Mononuclear cell (primary cell): ENCODE measurements around the gene ARPC1B. TPM values are rescaled to one million over a fixed set of nuclear protein-coding genes. Genes with fewer than 3 reads are reported as not detected.
"Not testable (repeated sequence)": the region's sequence is repeated elsewhere in the genome, so short reads cannot be mapped to it uniquely, and the experiment has no call there.

Experiments
- H3K27me3 ChIP-seq: 2 replicates; pipeline ENCODE4 v1.6.0; 2011; ENCODE audit warnings: low read length, control low read depth; ENCODE audit not compliant: insufficient read depth
- H3K4me1 ChIP-seq: 2 replicates; pipeline ENCODE4 v1.5.1; 2011; ENCODE audit warnings: mild to moderate bottlenecking, low read length, control low read depth; ENCODE audit not compliant: insufficient read depth
- H3K4me3 ChIP-seq: 2 replicates; pipeline ENCODE4 v1.5.1; 2011; ENCODE audit warnings: mild to moderate bottlenecking, low read length, moderate library complexity
- H3K9me3 ChIP-seq: 2 replicates; pipeline ENCODE4 v1.5.1; 2011; ENCODE audit warnings: low read depth, mild to moderate bottlenecking, control low read depth, low read length
- total RNA-seq: library from RNA; depleted of rRNA; stranded (reverse); fragments of >200 nt; gene quantifications from one replicate; pipeline ENCODE4 v1.2.3, GENCODE V29; 2012

Gene ARPC1B
- total RNA-seq, 1 donor = 282 TPM

- Histone ChIP-seq H3K4me1 (peaks cover 31% of the 10 kb centered on the region), H3K27me3 (no peaks in the 10 kb centered on the region), H3K9me3 (no peaks in the 10 kb centered on the region), H3K4me3 (peak within 1 kb of the TSS; percentile 87)
Observed at GRCh38 chr7:99408379-99409191, 34.1 kb downstream of the ARPC1B start, which contains the start of the genes BUD31 and PDAP1. BUD31 (plus strand) TSS chr7:99408969; CDS start chr7:99411093, 2,124 bp downstream. PDAP1 (minus strand) TSS chr7:99408597; CDS start chr7:99408548, 49 bp downstream.

GRCh38 chr7:99409192-99409572 lies 34.7 kb downstream of the ARPC1B start:
- Histone ChIP-seq H3K9me3 (no peaks in the 10 kb centered on the region), H3K27me3 (no peaks in the 10 kb centered on the region), H3K4me1 (peaks cover 31% of the 10 kb centered on the region), H3K4me3 (peak overlapping the region; percentile 87)

GRCh38 chr7:99409806-99410205 lies 35.3 kb downstream of the ARPC1B start:
- Histone ChIP-seq H3K27me3 (no peaks in the 10 kb centered on the region), H3K4me1 (peaks cover 31% of the 10 kb centered on the region), H3K9me3 (no peaks in the 10 kb centered on the region), H3K4me3 (peak overlapping the region; percentile 87)

- Histone ChIP-seq H3K27me3 (no peaks in the 10 kb centered on the region), H3K4me3 (no peak overlapping the region), H3K4me1 (peaks cover 31% of the 10 kb centered on the region), H3K9me3 (no peaks in the 10 kb centered on the region)
Observed at GRCh38 chr7:99410635-99411034, 36.1 kb downstream of the ARPC1B start.

GRCh38 chr7:99415513-99416127 lies 41.1 kb downstream of the ARPC1B start:
- H3K4me3 ChIP-seq, H3K4me1 ChIP-seq, H3K27me3 ChIP-seq, H3K9me3 ChIP-seq: not testable (repeated sequence)

GRCh38 chr7:99418260-99418659 lies 43.7 kb downstream of the ARPC1B start:
- no peaks in the 10 kb centered on the region for H3K9me3 ChIP-seq
- H3K4me1 ChIP-seq = no peaks in the 10 kb centered on the region
- H3K4me3 ChIP-seq = no peak overlapping the region
- no peaks in the 10 kb centered on the region for H3K27me3 ChIP-seq

GRCh38 chr7:99419323-99420021 lies 44.9 kb downstream of the ARPC1B start:
- Histone ChIP-seq H3K4me1 (no peaks in the 10 kb centered on the region), H3K4me3 (no peak overlapping the region), H3K9me3 (no peaks in the 10 kb centered on the region), H3K27me3 (no peaks in the 10 kb centered on the region)

GRCh38 chr7:99420213-99420612 lies 45.7 kb downstream of the ARPC1B start:
- Histone ChIP-seq H3K9me3 (no peaks in the 10 kb centered on the region), H3K4me3 (no peak overlapping the region), H3K4me1 (no peaks in the 10 kb centered on the region), H3K27me3 (no peaks in the 10 kb centered on the region)

GRCh38 chr7:99420986-99421385 lies 46.5 kb downstream of the ARPC1B start:
- Histone ChIP-seq H3K4me3 (no peak overlapping the region), H3K4me1 (no peaks in the 10 kb centered on the region), H3K27me3 (no peaks in the 10 kb centered on the region), H3K9me3 (no peaks in the 10 kb centered on the region)

GRCh38 chr7:99422186-99422585 lies 47.7 kb downstream of the ARPC1B start:
- Histone ChIP-seq H3K4me3 (no peak overlapping the region), H3K4me1 (no peaks in the 10 kb centered on the region), H3K9me3 (no peaks in the 10 kb centered on the region), H3K27me3 (no peaks in the 10 kb centered on the region)

GRCh38 chr7:99422625-99423024 lies 48.1 kb downstream of the ARPC1B start:
- Histone ChIP-seq H3K4me1 (no peaks in the 10 kb centered on the region), H3K4me3 (no peak overlapping the region), H3K27me3 (no peaks in the 10 kb centered on the region), H3K9me3 (no peaks in the 10 kb centered on the region)

- H3K9me3 ChIP-seq = no peaks in the 10 kb centered on the region
- no peaks in the 10 kb centered on the region for H3K4me1 ChIP-seq
- H3K4me3 ChIP-seq = no peak overlapping the region
Observed at GRCh38 chr7:99424932-99425730, 50.6 kb downstream of the ARPC1B start.

GRCh38 chr7:99428972-99429566 lies 54.5 kb downstream of the ARPC1B start:
- Histone ChIP-seq H3K4me1 (no peaks in the 10 kb centered on the region), H3K9me3 (no peaks in the 10 kb centered on the region), H3K27me3 (no peaks in the 10 kb centered on the region), H3K4me3 (no peak overlapping the region)

More at GRCh38 chr7:99424932-99425730, 50.6 kb downstream of the ARPC1B start:
- H3K27me3 ChIP-seq = no peaks in the 10 kb centered on the region

- Histone ChIP-seq H3K9me3 (no peaks in the 10 kb centered on the region), H3K27me3 (no peaks in the 10 kb centered on the region)
Observed at GRCh38 chr7:99429756-99430155, 55.2 kb downstream of the ARPC1B start.

More at GRCh38 chr7:99429756-99430155, 55.2 kb downstream of the ARPC1B start:
- Histone ChIP-seq H3K4me3 (no peak overlapping the region), H3K4me1 (no peaks in the 10 kb centered on the region)
